Nephron progenitor cell (in vitro differentiated cells): ENCODE results near the gene UBE2D2.

Experiments used
- DNase-seq: peaks from one replicate; pipeline ENCODE4 v3.0.0; 2021
- H3K27ac Mint-ChIP-seq: 2 replicates; pipeline ENCODE4 v1.8.0; 2021; ENCODE audit warnings: mild to moderate bottlenecking, moderate library complexity, mixed read lengths
- H3K27me3 Mint-ChIP-seq: 2 replicates; pipeline ENCODE4 v1.8.0; 2021; ENCODE audit warnings: mild to moderate bottlenecking, low read depth, mixed read lengths; ENCODE audit not compliant: poor library complexity
- H3K36me3 Mint-ChIP-seq: 2 replicates; pipeline ENCODE4 v1.8.0; 2021; ENCODE audit warnings: low read depth, mixed read lengths
- H3K4me1 Mint-ChIP-seq: 2 replicates; pipeline ENCODE4 v1.8.0; 2021; ENCODE audit warnings: mixed read lengths
- H3K4me3 Mint-ChIP-seq: 2 replicates; pipeline ENCODE4 v1.8.0; 2021; ENCODE audit warnings: mild to moderate bottlenecking, moderate library complexity, mixed read lengths
- H3K9me3 Mint-ChIP-seq: 2 replicates; pipeline ENCODE4 v1.8.0; 2021; ENCODE audit warnings: mild to moderate bottlenecking, moderate library complexity, mixed read lengths
- TF ChIP-seq, protein P1 (sequence below): fragments of 200-600 bp; sonication (generic); IDR thresholded peaks from 2 replicates; pipeline ENCODE4 v1.5.0; 2021; ENCODE audit warnings: antibody characterized with exemption

Gene UBE2D2

DNA sequence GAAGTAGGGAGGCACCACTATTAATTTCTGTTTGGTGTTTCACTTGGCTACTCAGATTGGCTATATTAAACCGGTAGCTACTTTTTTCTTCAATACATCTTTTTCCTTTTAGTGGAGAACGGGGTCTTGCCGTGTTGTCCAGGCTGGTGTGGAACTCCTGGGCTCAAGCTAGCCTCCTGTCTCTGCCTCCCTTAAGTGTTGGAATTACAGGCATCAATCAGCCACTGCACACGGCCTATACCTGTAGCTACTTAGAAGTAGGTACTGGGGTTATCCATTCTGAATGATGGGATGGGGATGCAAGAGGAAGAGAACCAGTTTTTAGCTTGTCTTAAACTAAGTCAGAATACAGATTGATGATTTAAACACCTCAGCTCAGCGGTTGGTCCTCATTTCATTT lies 1.7 kb downstream of the UBE2D2 start:
- Mint-ChIP-seq H3K9me3 (no peaks in the 10 kb centered on the region), H3K36me3 (peaks cover 42% of the 10 kb centered on the region), H3K27me3 (no peaks in the 10 kb centered on the region), H3K4me1 (peaks cover 39% of the 10 kb centered on the region), H3K27ac (peak overlapping the region; percentile 96), H3K4me3 (peak overlapping the region; percentile 94)
- TF ChIP-seq, protein P1, sequence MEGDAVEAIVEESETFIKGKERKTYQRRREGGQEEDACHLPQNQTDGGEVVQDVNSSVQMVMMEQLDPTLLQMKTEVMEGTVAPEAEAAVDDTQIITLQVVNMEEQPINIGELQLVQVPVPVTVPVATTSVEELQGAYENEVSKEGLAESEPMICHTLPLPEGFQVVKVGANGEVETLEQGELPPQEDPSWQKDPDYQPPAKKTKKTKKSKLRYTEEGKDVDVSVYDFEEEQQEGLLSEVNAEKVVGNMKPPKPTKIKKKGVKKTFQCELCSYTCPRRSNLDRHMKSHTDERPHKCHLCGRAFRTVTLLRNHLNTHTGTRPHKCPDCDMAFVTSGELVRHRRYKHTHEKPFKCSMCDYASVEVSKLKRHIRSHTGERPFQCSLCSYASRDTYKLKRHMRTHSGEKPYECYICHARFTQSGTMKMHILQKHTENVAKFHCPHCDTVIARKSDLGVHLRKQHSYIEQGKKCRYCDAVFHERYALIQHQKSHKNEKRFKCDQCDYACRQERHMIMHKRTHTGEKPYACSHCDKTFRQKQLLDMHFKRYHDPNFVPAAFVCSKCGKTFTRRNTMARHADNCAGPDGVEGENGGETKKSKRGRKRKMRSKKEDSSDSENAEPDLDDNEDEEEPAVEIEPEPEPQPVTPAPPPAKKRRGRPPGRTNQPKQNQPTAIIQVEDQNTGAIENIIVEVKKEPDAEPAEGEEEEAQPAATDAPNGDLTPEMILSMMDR = no peak
- DNase-seq = no peak

DNA sequence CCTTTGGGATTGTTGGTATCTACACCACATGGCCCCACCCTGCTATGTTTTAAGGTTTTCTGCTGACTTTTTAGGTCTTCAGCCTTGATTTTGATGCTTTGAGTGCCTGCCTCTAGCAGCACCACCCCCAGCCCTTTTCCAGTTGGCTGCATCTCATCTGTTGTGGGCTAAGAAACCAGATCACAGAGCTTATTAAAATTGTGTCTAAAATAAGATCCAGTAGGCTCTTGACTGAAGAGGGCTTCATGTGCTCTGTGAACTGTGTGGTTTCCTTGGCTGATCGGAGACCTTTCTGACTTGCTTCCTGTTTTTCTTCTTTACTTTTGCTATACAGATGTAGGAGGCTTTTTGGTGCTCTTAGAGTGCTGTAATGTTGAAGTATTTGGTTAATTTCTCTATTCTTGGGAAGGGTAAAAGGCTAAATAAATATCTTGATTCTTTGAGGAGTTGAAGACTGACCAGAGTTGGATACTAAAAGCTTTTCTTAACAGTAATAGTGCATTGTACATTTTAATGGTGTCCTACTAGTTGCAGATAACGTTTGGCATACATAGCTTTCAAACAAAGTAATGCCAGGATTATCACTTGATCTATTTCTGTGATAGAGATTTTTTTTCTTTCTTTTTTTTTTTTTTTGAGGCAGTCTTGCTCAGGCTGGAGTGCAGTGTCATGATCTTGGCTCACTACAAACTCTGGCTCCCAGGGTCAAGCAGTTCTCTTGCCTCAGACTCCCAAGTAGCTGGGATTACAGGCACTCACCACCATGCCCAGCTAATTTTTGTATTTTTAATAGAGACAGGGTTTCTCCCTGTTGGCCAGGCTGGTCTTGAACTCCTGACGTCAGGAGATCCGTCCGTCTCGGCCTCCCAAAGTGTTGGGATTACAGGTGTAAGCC lies 4.5 kb downstream of the UBE2D2 start:
- TF ChIP-seq, protein P1 = no peak
- Mint-ChIP-seq H3K9me3 (no peaks in the 10 kb centered on the region), H3K4me1 (peaks cover 37% of the 10 kb centered on the region), H3K27ac (peak overlapping the region; percentile 92), H3K27me3 (no peaks in the 10 kb centered on the region), H3K4me3 (peak overlapping the region; percentile 49), H3K36me3 (peaks cover 55% of the 10 kb centered on the region)
- DNase-seq = no peak

DNA sequence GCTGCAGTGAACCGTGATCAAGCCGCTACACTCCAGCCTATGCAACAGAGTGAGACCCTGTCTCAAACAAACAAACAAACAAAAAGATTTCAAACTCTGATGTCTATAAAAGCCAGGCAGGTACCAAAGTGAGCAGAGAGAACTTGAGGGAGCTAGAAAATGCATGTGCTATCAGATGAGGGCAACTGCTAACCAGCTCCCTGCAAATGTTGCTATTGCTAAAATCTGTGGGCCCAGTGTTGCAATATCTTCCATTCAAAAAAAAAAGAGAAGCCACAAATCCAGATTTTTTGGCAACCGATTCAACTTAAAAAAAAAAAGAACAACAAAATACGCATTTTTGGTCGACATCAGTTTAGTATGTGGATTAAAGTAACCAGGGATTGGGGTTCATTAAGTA lies 5.5 kb downstream of the UBE2D2 start:
- Mint-ChIP-seq H3K4me1 (peaks cover 32% of the 10 kb centered on the region), H3K27ac (peak overlapping the region; percentile 57), H3K27me3 (no peaks in the 10 kb centered on the region), H3K9me3 (no peaks in the 10 kb centered on the region), H3K4me3 (no peak overlapping the region), H3K36me3 (peaks cover 59% of the 10 kb centered on the region)
- DNase-seq = no peak
- TF ChIP-seq, protein P1 = no peak

DNA sequence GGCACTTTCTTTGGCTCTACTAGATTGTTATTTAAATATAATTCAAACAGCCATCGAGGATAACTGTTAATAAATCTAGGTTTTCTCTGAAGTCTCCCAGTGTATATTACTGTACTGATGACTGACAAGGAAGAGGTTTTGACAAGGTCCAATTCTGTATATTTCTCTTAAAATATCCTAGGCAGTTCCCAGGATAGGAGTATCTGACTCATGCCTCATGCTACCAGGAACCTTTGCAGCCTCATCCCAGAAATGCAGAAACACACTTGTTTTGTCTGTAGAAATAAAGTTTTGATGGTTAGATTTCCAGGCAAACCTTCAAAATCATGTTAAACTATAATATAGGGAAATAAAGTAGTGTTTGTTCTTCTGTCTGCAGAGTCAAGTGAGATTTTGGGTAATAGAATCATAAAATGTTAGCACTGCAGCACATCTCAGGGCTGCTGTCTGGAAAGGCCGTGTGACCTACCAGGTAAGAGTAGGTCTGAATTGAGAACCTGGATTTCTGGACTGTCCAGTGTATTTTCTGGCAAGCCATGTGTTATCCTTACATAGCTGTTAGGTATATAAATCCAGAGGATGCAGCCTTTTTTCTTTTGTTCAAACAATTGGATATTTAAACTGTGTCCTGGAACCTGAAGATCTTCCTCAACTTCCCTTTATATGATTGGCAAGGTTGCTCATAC lies 8.3 kb downstream of the UBE2D2 start:
- no peak for DNase-seq
- no peaks in the 10 kb centered on the region for H3K9me3 Mint-ChIP-seq
- peak overlapping the region; percentile 87 for H3K27ac Mint-ChIP-seq
- H3K4me3 Mint-ChIP-seq = no peak overlapping the region
- H3K4me1 Mint-ChIP-seq = peaks cover 14% of the 10 kb centered on the region
- H3K27me3 Mint-ChIP-seq = no peaks in the 10 kb centered on the region
- H3K36me3 Mint-ChIP-seq = peaks cover 60% of the 10 kb centered on the region
- TF ChIP-seq, protein P1 = no peak

DNA sequence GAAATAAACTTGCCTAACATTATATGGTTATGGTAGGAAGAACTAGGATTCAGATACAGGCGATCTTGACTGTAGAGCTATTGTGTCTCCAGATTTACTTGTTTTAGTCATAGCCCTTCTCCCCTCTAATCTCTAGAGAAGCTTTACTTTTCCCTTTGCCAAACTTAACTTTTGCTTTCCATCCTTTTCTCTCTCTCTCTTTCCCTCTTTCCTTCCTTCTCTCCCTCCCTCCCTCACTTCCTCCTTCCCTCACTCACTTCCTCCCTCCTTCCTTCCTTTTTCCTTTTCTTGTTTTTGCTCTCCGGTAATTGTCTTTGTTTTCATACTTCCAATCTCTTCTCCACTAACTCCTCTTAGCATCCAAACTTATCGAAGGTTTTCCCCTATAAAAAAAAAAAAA lies 10.4 kb downstream of the UBE2D2 start:
- Mint-ChIP-seq H3K4me1 (no peaks in the 10 kb centered on the region), H3K36me3 (peaks cover 44% of the 10 kb centered on the region), H3K9me3 (no peaks in the 10 kb centered on the region), H3K27me3 (no peaks in the 10 kb centered on the region), H3K4me3 (no peak overlapping the region), H3K27ac (peak overlapping the region; percentile 70)
- TF ChIP-seq, protein P1 = no peak
- no peak for DNase-seq
